ENCODE data around the gene TTC39A.

Gene TTC39A

DNA sequence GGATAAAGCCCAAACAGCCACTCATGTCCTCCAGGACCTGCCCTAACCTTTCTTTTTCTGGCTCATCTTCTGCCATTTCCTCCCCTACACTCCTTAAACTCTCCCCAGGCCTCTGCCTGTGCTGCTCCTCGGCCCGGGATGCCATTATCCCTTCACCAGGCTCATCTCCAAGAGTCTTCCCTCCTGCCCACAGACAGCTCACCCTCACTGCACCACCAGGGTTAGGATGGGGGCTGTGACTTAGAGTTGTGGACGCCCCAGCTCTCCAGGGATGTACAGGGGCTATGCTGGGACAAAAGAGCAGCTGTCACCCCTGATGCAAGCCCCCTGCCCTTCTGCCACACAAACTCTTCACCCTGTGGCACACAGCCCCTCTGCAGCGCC lies 32.0 kb downstream of the TTC39A start:
- CTCF ChIA-PET, result interaction anchor here (4.5 to 4.6 kb wide), 2 partner anchors 8 to 11 kb away, joined by 50 to 51 read pairs; no protein-coding TSS in a partner anchor
- TF ChIP-seq, protein P1, sequence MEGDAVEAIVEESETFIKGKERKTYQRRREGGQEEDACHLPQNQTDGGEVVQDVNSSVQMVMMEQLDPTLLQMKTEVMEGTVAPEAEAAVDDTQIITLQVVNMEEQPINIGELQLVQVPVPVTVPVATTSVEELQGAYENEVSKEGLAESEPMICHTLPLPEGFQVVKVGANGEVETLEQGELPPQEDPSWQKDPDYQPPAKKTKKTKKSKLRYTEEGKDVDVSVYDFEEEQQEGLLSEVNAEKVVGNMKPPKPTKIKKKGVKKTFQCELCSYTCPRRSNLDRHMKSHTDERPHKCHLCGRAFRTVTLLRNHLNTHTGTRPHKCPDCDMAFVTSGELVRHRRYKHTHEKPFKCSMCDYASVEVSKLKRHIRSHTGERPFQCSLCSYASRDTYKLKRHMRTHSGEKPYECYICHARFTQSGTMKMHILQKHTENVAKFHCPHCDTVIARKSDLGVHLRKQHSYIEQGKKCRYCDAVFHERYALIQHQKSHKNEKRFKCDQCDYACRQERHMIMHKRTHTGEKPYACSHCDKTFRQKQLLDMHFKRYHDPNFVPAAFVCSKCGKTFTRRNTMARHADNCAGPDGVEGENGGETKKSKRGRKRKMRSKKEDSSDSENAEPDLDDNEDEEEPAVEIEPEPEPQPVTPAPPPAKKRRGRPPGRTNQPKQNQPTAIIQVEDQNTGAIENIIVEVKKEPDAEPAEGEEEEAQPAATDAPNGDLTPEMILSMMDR (IDR thresholded peaks at IDR 0.05; ENCODE audit: control extremely low read depth, extremely low read depth, low read depth, missing control alignments), result no peak
- DNase-seq (ENCODE audit: extremely low spot score), result no peak
- POLR2A ChIA-PET, result no interaction called here

- TF ChIP-seq, protein P1 (IDR thresholded peaks at IDR 0.05; ENCODE audit: control extremely low read depth, extremely low read depth, low read depth, missing control alignments), result no peak
- ChIA-PET CTCF (interaction anchor here (0.7 to 4.6 kb wide), 27 partner anchors 9 to 726 kb away, joined by 3 to 51 read pairs (median 4); partner anchors contain the start of gene RNF11), POLR2A (no interaction called here)
- peak; percentile 10 for DNase-seq (ENCODE audit: extremely low spot score)
Measured at GRCh38 chr1:51297401-51298321, 32.7 kb downstream of the TTC39A start.

- CTCF ChIA-PET, result interaction anchor here (0.6 to 4.6 kb wide), 30 partner anchors 9 to 725 kb away, joined by 3 to 51 read pairs (median 4); partner anchors contain the start of gene RNF11
- peak; percentile 87 for DNase-seq (ENCODE audit: extremely low spot score)
- POLR2A ChIA-PET, result interaction anchor here (0.6 kb wide), 1 partner anchor 12 kb away, joined by 5 read pairs; no protein-coding TSS in a partner anchor
- TF ChIP-seq, protein P1 (IDR thresholded peaks at IDR 0.05; ENCODE audit: control extremely low read depth, extremely low read depth, low read depth, missing control alignments), result peak; percentile 98
Measured at GRCh38 chr1:51296383-51297357, 33.7 kb downstream of the TTC39A start.

DNA sequence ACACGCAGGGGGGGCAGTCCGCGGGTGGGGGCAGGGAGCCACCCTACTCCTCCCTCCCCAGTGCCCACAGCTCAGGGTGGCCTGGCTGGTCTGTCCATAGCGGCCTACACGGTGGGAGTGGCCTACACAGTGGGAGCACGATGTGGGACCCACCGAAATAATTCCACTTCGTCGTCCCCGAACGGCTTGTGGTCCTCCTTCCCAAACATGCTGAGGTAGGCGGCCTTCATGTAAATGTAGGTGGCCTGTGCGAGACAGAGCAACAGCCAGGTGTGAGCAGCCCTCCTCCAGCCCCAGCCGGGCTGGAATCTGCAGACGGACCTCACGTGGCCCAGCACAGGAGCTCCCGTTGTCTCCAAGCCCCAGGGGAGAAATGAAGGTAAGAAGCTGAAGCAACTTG lies 34.4 kb downstream of the TTC39A start:
- POLR2A ChIA-PET, result interaction anchor here (0.6 kb wide), 1 partner anchor 12 kb away, joined by 5 read pairs; no protein-coding TSS in a partner anchor
- no peak for DNase-seq (ENCODE audit: extremely low spot score)
- TF ChIP-seq, protein P1 (IDR thresholded peaks at IDR 0.05; ENCODE audit: control extremely low read depth, extremely low read depth, low read depth, missing control alignments), result no peak
- CTCF ChIA-PET, result interaction anchor here (0.8 to 4.6 kb wide), 19 partner anchors 9 to 127 kb away, joined by 3 to 51 read pairs (median 6); partner anchors contain the start of gene RNF11

DNA sequence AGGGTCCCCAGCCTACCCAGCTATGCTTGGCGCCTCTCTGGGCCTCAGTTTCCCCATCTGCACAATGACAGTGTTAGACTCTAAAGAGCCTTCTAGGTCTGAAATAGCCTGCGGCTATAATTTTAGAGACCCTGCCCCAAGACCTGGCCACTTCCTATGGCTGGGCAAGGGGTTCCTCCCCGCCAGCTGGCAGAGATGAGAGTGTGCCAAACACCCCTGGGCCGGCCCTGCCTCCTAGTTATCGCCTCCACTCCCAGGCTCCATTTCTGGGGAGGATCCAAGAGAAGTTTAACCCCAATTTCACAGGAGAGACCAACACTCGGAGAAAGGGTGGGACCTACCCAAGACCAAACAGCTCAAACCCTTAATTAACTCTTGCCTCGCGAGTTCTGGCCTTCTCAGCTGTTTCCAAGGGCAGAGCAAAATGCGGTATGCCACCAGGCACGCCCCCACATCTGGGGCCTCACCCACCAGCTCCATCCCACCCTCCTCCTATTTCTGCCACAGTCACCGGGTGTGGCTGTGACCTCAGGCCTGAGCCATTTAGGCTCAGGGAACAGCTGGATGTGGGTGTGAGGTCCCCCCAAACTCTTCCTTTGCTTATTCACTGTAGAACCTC lies 35.7 kb downstream of the TTC39A start:
- DNase-seq (ENCODE audit: extremely low spot score), result peak; percentile 14
- TF ChIP-seq, protein P1 (IDR thresholded peaks at IDR 0.05; ENCODE audit: control extremely low read depth, extremely low read depth, low read depth, missing control alignments), result no peak
- ChIA-PET POLR2A (no interaction called here), CTCF (interaction anchor here (1.1 to 4.6 kb wide), 7 partner anchors 7 to 105 kb away, joined by 3 to 51 read pairs (median 46); no protein-coding TSS in a partner anchor)

Data from GM10248 (cell line).